ENCODE data around the gene SV2C.

The SV2C gene

GRCh38 chr5:76383126-76383832 lies 300.1 kb downstream of the SV2C start:
- DNase-seq (ENCODE audit: low read depth), result no peak

- DNase-seq (ENCODE audit: low read depth), result no peak
These were observed 301.0 kb downstream of the SV2C start for GRCh38 chr5:76384189-76384588.

- DNase-seq (ENCODE audit: low read depth), result no peak
These were observed 301.5 kb downstream of the SV2C start for GRCh38 chr5:76384705-76385104.

GRCh38 chr5:76385540-76385939 lies 302.4 kb downstream of the SV2C start:
- no peak for DNase-seq (ENCODE audit: low read depth)

- no peak for DNase-seq (ENCODE audit: low read depth)
These were observed 303.2 kb downstream of the SV2C start for GRCh38 chr5:76386360-76386759.

GRCh38 chr5:76388236-76388635 lies 305.1 kb downstream of the SV2C start:
- DNase-seq (ENCODE audit: low read depth), result no peak

- DNase-seq (ENCODE audit: low read depth), result no peak
These were observed 305.8 kb downstream of the SV2C start for GRCh38 chr5:76388791-76389512.

GRCh38 chr5:76389513-76390154 lies 306.5 kb downstream of the SV2C start:
- no peak for DNase-seq (ENCODE audit: low read depth)

- DNase-seq (ENCODE audit: low read depth), result no peak
These were observed 307.8 kb downstream of the SV2C start for GRCh38 chr5:76391014-76391413.

GRCh38 chr5:76393035-76393680 lies 310.0 kb downstream of the SV2C start:
- DNase-seq (ENCODE audit: low read depth), result no peak

- DNase-seq (ENCODE audit: low read depth), result no peak
These were observed 314.0 kb downstream of the SV2C start for GRCh38 chr5:76397200-76397599.

- no peak for DNase-seq (ENCODE audit: low read depth)
These were observed 316.1 kb downstream of the SV2C start for GRCh38 chr5:76399268-76399667.

GRCh38 chr5:76400466-76400865 lies 317.3 kb downstream of the SV2C start:
- DNase-seq (ENCODE audit: low read depth), result no peak

GRCh38 chr5:76401801-76402250 lies 318.6 kb downstream of the SV2C start:
- DNase-seq (ENCODE audit: low read depth), result no peak

GRCh38 chr5:76402251-76402885 lies 319.2 kb downstream of the SV2C start:
- peak; percentile 64 for DNase-seq (ENCODE audit: low read depth)

- peak; percentile 69 for DNase-seq (ENCODE audit: low read depth)
These were observed 319.9 kb downstream of the SV2C start, which contains the start of gene IQGAP2 for GRCh38 chr5:76402886-76403765. Gene IQGAP2 (plus strand): TSS chr5:76403285. CDS start chr5:76403546, 261 bp downstream.

Measured in activated gamma-delta T cell treated with anti-CD3 and anti-CD28 coated beads, Interleukin-2, amount 50 U/mL, for 16 hours (primary cell).